ENCODE data around the gene RBFOX2. TPM values are rescaled to one million over a fixed set of nuclear protein-coding genes. Genes with fewer than 3 reads are reported as not detected.

The RBFOX2 gene
- total and polyA plus RNA-seq, 2 of the 8 experiments (the other 6 are each of a cell fraction or from before 2014, with no cell fraction given) = 121 to 122 TPM

GRCh38 chr22:35995772-35996171 is 32.9 kb downstream of the RBFOX2 start:
- no peak overlapping the region for H3K56ac ChIP-seq (replicated peaks; ENCODE audit: insufficient read length, low read depth, low read length)
- H3K27me3 ChIP-seq (replicated peaks in 1 of 4; ENCODE audit: control insufficient read depth in 3 of 4, extremely low read depth in 1 of 4, insufficient read depth in 3 of 4, low read length in 3 of 4) = no peaks in the 10 kb centered on the region
- CTCF ChIA-PET (ENCODE audit: partially characterized antibody) = interaction anchor here (0.6 to 1.3 kb wide), 3 partner anchors 12 to 311 kb away, joined by 3 to 4 read pairs (median 3); no protein-coding TSS in a partner anchor
- no peak overlapping the region for H2AFZ ChIP-seq (ENCODE audit: low read length)
- no peak overlapping the region for H2BK5ac ChIP-seq (ENCODE audit: low read depth, low read length)
- H3K4me1 ChIP-seq (replicated peaks in 1 of 4; ENCODE audit: control insufficient read depth in 3 of 4, insufficient read depth in 4 of 4, low read length in 3 of 4) = peaks cover 0 to 4% (median under 1%) of the 10 kb centered on the region in 4 experiments; a peak in 2 of 7 replicates
- H3K79me2 ChIP-seq (ENCODE audit: control insufficient read depth in 1 of 2, insufficient read depth in 2 of 2, low read length in 2 of 2) = peaks cover 0 to 77% of the 10 kb centered on the region in 2 experiments; a peak in 3 of 4 replicates
- no peak overlapping the region for H2AK5ac ChIP-seq (ENCODE audit: low read depth, low read length)
- no peak for FAIRE-seq
- H3K79me1 ChIP-seq (ENCODE audit: low read depth, low read length) = peaks cover 3% of the 10 kb centered on the region; the same call in 1 of the 2 replicates
- no peak overlapping the region for H4K8ac ChIP-seq (ENCODE audit: extremely low read depth, insufficient read depth, low read length)
- no peak overlapping the region for H2BK20ac ChIP-seq (ENCODE audit: low read length)
- no peak overlapping the region for H3K4me2 ChIP-seq (ENCODE audit: insufficient read depth in 1 of 2, low read depth in 2 of 2, low read length in 2 of 2)
- no peak overlapping the region for H3K4me3 ChIP-seq (ENCODE audit: extremely low read depth in 1 of 4, insufficient read depth in 2 of 4, low read depth in 3 of 4, low read length in 4 of 4)
- H3K23me2 ChIP-seq (ENCODE audit: low read depth, low read length) = no peaks in the 10 kb centered on the region
- H2BK12ac ChIP-seq (ENCODE audit: low read depth, low read length) = no peak overlapping the region
- POLR2A ChIA-PET (ENCODE audit: partially characterized antibody) = interaction anchor here (1.1 to 1.9 kb wide), 2 partner anchors 8 to 9 kb away, joined by 4 to 5 read pairs; no protein-coding TSS in a partner anchor
- no peak overlapping the region for H4K5ac ChIP-seq (ENCODE audit: insufficient read length, low read depth, low read length)
- no peak overlapping the region for H2BK120ac ChIP-seq (replicated peaks; ENCODE audit: low read depth, low read length)
- H3K18ac ChIP-seq (ENCODE audit: extremely low read depth, low read length) = no peak overlapping the region
- H2BK15ac ChIP-seq (ENCODE audit: low read length) = no peak overlapping the region
- H3K9ac ChIP-seq (replicated peaks in 1 of 4; ENCODE audit: extremely low read depth in 1 of 4, low read depth in 3 of 4, low read length in 3 of 4) = no peak overlapping the region
- H4K20me1 ChIP-seq (replicated peaks in 1 of 2; ENCODE audit: control insufficient read depth in 1 of 2, insufficient read depth in 2 of 2, low read length in 2 of 2) = peaks cover 0 to 5% of the 10 kb centered on the region in 2 experiments
- WGBS, 2 experiments (ENCODE audit: extremely low coverage in 1 of 2, insufficient coverage in 1 of 2, insufficient read length in 1 of 2, insufficient replicate concordance in 2 of 2, low coverage in 1 of 2, low lambda C conversion rate in 2 of 2, missing lambda C conversion rate in 1 of 2) = 67% methylated on average over 2 of the region's 2 CpGs; no CpG with 5 or more reads in 1 of the 2 experiments
- H3K9me3 ChIP-seq (ENCODE audit: insufficient read depth in 2 of 2, low read depth in 1 of 2, low read length in 1 of 2) = peaks cover 0 to 4% of the 10 kb centered on the region in 2 experiments; a peak in 2 of 4 replicates
- no peaks in the 10 kb centered on the region; a peak in 1 of 8 replicates for H3K36me3 ChIP-seq (ENCODE audit: control insufficient read depth in 2 of 4, insufficient read depth in 4 of 4, low read length in 3 of 4)
- H3K27ac ChIP-seq (ENCODE audit: low read depth, low read length) = no peak overlapping the region
- no peak overlapping the region for H3K4ac ChIP-seq (replicated peaks; ENCODE audit: insufficient read length, low read depth, low read length)
- no peak overlapping the region for H3K14ac ChIP-seq (ENCODE audit: insufficient read length)
- H4K91ac ChIP-seq (replicated peaks; ENCODE audit: insufficient read length, low read length) = no peak overlapping the region
- DNase-seq (ENCODE audit: low read depth in 1 of 2, low spot score in 2 of 2) = no peak
- no peak overlapping the region for H3K23ac ChIP-seq (ENCODE audit: insufficient read length)
- TF ChIP-seq MAX (IDR thresholded peaks at IDR 0.05) (no peak), RNF2 (IDR thresholded peaks at IDR 0.05; ENCODE audit: borderline replicate concordance, low read depth, low read length, missing control alignments, poor library complexity, severe bottlenecking) (no peak), CEBPB (IDR thresholded peaks at IDR 0.05; ENCODE audit: low read depth, low read length) (no peak), NANOG (IDR thresholded peaks at IDR 0.05; ENCODE audit: insufficient read depth, low read depth, low read length, poor library complexity, severe bottlenecking) (no peak), GTF2F1 (IDR thresholded peaks at IDR 0.05; ENCODE audit: borderline replicate concordance, low read depth, low read length) (no peak), HDAC6 (IDR thresholded peaks at IDR 0.05; ENCODE audit: low read depth, low read length) (no peak), KDM5A (IDR thresholded peaks at IDR 0.05; ENCODE audit: low read length) (no peak), SP4 (IDR thresholded peaks at IDR 0.05; ENCODE audit: low read length) (no peak), RBBP5 (IDR thresholded peaks at IDR 0.05; ENCODE audit: borderline replicate concordance, low read depth, low read length) (no peak)

All from H1 (cell line).